NCI-H510A (cell line): ENCODE measurements around the gene SOCS1.

ENCODE experiments used
- DNase-seq: peaks from one replicate; lab custom pipeline; 2025; lab: John Stamatoyannopoulos, UW

The SOCS1 gene

GRCh38 chr16:11204513-11205047 is 51.4 kb downstream of the SOCS1 start:
- no peak for DNase-seq
